Activated CD4-positive, alpha-beta T cell treated with anti-CD3 and anti-CD28 coated beads for 4 hours (primary cell): Measurements from ENCODE around the gene RAB42.
"Not testable (repeated sequence)": the region's sequence is repeated elsewhere in the genome, so short reads cannot be mapped to it uniquely, and the experiment has no call there.

Source experiments
- DNase-seq, 2 donors: peaks; one replicate each; pipeline ENCODE4 v3.0.0-alpha.2; 2020

Gene RAB42

DNA sequence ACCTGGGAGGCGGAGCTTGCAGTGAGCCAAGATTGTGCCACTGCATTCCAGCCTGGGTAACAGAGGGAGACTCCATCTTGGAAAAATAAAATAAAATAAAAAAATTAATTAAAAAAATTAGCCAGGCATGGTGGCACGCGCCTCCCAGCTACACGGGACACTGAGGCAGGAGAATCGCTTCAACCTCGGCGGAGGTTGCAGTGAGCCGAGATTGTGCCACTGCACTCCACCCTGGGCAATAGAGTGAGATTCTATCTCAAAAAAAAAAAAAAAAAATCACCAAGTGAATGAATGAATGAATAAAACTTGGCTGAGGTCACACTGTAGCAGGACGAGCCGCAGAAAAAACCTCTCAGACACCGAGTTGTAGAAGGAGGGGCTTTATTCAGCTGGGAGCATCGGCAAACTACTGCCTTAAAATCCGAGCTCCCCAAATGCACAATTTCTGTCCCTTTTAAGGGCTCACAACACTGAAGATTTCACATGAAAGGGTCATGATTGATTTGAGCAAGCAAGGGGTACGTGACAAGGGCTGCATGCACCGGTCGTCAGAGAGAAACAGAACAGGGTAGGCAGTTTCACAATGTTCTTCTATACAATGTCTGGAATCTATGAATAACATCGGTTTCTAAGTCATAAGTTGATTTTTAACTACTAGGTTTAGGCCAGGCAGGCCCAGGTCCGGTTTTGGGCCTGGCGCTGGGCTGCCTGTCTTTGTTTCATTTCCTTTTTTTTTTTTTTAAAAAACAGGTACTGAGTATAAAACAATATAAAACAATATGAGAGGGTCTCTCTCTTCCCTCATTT lies 5.3 kb upstream of the RAB42 start:
- DNase-seq = not testable (repeated sequence)

DNA sequence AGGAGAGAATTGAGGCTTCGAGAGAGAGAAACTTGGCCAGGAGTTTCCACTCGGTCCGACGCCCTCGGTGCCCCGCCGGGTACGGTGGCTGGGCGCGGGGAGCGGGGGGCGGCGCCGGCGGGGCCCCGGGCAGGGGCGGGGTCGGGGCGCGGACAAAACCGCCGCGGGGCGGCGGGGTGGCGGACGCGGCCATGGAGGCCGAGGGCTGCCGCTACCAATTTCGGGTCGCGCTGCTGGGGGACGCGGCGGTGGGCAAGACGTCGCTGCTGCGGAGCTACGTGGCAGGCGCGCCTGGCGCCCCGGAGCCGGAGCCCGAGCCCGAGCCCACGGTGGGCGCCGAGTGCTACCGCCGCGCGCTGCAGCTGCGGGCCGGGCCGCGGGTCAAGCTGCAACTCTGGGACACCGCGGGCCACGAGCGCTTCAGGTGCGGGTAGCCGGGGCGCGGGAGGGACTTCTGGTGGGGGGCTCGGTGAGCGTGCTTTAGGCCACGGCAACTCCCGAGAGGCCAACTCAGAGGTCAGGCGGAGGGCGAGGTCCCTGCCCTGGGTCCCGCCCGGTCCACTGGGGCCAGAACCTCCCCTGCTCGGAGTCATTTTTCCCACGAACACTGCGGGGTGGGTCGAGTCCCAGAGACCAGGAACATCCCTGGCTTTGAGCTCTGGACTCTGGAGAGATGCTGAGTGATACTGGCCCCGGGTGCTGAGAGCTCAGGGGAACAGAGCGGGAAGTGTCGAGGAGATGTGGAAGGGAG lies 431 bp downstream of the RAB42 start:
- no peak for DNase-seq

DNA sequence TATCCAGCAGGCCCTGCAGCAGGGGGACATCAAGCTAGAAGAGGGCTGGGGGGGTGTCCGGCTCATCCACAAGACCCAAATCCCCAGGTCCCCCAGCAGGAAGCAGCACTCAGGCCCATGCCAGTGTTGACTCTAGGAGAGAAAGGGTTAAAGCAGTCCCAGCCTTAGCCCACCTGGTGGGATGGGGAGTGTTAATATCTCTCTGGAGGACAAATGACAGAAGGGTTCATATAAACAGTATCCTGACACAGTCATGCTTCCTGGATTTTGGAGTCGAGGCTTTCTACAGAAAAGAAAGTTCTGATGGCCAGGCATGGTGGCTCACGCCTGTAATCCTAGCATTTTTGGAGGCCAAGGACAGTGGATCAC lies 1.9 kb downstream of the RAB42 start:
- not testable (repeated sequence) for DNase-seq

DNA sequence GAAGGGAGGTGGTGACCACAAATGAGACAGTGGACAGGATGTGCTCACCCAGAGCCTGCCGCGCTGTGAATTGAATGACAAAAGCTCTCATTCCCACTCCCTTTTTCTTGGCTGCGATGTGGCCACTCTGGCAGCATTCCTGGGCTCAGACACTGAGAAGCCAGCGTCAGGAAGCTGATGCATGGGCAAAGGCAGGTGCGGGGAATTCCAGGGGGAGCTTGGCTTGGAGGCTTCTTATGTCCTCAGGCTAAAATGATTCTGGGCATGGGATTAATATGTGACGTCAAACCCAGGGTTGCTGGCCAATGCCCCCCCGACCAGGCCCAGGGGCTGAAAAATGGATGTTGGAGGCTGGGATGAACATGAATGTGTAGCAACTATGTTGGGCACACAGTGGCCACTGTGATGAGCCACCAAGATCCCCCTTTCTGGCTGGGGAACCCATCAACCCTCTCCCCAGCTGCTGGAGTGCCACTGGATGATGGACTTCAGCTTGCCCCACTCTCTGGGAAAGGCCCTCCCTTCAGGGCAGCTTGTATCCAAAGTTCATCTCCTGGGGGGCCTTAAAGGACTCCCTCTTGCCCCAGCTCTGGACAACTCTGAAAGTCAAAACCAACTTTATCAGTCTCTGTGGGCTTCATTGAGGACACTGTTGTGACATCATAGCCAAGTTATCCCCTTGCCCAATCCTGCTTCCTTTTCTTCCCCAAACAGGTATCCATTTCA lies 2.8 kb downstream of the RAB42 start:
- not testable (repeated sequence) for DNase-seq

DNA sequence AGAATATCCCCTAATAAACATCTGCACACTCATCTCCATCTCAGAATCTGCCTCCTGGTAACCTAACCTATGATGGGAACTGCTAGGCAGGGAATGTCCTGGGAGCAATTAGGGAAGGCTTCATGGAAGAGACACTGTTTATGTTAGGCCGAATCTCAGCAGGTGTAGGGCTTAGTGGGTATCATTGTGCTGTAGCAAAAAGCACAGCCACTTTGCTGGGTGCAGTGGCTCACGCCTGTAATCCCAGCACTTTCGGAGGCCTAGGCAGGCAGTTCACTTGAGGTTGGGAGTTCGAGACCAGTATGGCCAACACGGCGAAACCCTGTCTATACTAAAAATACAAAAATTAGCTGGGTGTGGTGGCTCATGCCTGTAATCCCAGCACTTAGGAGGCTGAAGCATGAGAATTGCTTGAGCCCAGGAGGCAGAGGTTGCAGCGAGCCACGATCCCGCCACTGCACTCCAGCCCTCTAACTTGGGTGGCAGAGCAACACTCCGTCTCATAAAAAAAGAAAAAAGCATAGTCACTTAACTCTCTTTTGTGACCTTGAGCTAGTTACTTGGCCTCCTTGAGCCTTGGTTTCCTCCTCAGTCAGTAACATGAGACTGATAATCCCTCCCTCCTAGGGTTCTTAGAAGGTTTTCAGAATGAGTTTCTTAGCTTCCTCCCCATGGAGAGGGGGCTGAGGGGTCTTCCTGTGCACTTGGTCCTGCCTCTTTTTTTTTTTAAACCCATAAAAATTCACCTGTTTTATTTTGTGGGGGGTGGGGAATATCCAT lies 3.5 kb downstream of the RAB42 start:
- DNase-seq = no peak

DNA sequence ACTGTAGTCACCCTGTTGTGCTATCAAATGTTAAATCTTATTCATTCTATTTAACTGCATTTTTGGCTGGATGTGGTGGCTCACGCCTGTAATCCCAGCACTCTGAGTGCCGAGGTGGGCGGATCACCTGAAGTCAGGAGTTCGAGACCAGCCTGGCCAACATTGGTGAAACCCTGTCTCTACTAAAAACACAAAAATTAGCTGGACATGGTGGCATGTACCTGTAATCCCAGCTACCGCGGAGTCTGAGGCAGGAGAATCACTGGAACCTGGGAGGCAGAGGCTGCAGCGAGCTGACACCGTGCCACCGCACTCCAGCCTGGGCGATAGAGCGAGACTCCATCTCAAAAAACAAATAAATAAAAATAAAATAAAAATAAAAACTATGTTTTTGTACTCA lies 4.2 kb downstream of the RAB42 start:
- not testable (repeated sequence) for DNase-seq

DNA sequence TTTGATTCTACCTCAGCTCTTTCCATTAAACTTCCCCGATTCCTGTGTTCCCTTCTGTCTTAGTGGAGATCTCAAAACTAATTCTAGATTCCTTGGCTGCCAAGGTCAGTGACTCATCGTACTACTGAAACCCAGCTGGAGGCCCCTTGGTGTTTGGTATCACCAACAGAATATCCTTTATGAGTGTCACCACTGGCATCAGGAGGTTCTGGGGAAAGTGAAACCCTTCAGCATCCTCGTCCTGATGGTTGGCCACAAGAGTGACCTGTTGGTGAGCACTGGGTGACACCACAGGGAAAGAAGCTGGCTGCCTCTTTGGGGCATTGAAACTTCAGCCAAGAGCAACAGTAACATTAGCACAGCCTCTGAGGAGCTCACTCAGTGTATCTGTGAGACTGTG lies 9.6 kb downstream of the RAB42 start:
- no peak for DNase-seq

DNA sequence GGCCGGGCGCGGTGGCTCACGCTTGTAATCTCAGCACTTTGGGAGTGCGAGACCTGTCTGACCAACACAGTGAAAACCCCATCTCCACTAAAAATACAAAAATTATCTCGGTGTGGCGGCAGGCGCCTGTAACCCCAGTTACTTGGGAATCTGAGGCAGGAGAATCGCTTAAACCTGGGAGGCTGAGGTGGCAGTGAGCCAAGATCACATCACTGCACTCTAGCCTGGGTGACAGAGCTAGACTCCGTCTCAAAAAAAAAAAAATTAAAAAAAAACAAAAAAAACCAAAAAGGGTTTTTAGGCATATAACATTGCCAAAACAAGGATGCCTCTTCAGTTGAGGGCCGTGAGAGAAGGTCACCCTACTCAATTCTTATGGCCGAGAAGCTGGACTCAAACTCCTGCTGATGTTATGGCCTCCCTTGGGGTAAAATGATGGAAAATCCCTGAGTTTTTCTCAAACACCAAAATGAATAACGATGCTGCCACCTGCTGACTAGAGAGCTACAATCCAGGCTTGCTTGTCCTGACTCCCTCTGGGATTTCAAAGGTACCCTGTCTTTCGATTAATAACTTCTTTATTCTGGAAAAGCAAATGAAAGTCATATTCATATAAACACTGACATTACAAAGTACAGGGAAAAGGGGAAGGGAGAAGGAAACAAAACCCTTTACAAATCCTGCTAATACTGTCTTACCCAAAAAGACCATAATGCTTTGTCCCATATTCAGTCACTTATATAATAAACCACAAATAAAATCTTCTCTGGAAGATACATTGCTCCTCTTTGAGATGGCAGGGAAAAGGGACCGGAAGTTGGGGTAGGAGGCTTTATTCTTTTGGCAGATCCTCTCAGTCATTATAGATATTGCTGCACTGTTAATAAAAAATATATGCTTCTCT lies 10.7 kb downstream of the RAB42 start:
- DNase-seq = peak in 1 of 2 donors; percentile 33

DNA sequence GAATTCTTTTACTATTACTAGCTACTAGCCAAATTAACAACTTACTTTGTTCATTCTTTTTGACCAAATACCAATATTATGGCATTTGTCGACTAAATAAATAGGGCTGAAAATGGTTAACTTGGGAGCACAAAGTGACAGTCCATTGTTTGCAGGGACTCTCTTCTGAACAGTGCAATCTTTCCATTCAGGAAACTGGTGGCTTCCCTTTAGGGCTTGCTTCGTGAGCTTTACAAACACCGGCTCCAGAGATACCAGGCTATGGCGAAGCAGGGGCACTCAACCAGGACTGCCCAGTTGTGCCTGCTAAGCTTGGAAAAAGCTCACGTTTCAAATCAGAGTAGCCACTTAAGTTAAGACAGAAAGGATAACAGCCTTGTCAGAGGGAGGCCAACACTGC lies 12.3 kb downstream of the RAB42 start:
- no peak for DNase-seq

DNA sequence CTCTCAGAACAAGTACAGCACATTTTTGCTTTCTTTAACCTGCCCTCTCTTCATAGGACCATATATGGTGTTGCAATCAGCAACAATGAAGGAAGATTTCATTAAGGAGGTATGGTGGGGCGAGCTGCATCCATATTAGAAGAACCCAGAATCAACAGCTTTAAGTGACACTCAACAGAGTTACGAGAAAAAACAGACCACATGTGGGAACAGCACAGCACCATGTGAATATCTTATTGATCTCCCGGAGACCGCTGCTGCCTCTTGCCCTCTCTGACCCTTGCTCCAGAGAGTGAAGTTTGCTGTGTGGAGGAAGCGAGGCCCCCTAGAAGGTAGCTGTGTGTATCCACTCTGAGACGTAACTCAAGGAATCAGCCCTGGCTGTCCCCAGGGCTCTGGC lies 12.9 kb downstream of the RAB42 start:
- no peak for DNase-seq

DNA sequence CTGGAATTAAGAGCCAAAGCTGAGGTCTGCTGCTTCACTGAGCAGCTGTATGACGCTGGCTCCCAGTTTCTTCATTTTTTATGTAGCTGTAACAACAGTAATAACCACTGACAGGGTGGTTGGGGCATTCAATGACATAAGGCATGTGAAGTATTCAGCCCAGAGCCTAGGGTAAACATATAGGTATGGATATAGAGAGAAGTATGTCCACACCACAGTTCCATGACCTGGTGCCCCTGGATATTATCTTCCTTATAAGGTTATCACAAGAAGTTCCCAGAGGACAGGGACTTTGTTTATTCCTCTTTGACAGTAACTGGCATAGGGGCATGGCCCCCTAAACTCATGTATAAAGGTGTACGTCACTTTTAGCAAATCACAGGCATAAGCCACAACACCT lies 14.7 kb downstream of the RAB42 start:
- no peak for DNase-seq

DNA sequence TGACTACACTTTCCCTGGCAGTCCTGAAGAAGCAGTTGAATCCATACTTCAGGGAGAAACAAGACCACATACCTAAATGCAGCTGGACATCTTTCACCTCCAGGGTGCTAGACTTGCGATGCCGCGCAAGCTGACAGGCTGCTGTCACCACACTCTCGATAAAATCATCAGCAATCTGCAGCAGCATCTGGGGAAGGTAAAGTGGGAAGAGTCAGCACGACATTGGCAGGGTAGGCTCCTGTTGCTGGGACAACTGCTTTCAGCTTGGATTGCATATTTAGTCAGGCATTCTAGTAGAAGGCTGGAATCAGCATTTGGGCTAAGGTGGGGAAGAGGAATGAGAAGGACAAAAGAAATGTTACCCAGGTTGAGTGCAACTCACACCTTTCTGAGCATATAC lies 21.1 kb downstream of the RAB42 start:
- DNase-seq = no peak

DNA sequence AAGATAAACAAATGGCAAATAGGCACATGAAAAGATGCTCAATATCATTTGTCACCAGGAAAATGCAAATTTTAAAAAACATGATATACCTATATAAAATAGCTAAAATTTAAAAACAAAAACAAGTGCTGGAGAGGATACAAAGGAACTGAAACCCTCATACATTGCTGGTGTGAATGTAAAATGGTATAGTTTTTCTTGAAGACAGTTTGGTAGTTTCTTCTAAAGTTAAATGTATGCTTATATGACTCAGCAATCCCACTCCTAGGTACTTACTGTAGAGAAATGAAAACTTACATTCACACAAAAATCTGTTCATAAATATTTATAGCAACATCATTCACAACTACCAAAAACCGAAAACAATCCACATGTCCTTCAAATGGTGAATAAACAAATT lies 39.6 kb downstream of the RAB42 start:
- DNase-seq = no peak

DNA sequence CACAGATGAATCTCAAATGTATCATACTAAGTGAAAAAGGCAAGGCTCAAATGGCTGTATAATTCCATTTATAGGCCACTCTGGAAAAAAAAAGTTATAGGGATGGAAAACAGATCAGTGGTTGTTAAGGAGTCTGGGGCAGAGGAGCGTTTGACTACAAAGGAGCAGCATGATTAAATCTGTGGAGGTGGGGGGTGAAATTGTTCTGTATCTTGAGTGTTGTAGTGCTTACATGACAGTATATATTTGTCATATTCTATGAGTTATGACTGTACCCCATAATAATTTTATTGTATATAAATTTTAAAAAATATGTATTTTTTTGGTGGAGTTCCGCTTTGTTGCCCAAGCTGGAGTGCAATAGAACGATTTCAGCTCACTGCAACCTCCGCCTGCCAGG lies 40.5 kb downstream of the RAB42 start:
- DNase-seq = no peak

DNA sequence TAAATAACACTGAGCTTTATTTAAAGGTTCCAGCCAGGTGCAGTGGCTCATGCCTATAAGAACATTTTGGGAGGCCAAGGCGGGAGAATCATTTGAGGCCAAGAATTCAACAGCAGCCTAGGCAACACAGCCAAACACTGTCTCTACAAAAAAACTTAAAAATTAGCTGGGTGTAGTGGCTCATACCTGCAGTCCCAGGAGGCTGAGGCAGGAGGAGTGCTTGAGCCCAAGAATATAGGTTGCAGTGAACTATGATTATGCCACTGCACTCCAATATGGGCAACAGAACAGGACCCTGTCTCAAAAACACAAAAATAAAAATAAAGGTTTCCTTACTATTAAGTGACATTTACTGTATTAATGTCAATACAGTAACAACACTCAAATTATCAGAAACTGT lies 48.7 kb downstream of the RAB42 start:
- peak; percentile 18 to 22 for DNase-seq

DNA sequence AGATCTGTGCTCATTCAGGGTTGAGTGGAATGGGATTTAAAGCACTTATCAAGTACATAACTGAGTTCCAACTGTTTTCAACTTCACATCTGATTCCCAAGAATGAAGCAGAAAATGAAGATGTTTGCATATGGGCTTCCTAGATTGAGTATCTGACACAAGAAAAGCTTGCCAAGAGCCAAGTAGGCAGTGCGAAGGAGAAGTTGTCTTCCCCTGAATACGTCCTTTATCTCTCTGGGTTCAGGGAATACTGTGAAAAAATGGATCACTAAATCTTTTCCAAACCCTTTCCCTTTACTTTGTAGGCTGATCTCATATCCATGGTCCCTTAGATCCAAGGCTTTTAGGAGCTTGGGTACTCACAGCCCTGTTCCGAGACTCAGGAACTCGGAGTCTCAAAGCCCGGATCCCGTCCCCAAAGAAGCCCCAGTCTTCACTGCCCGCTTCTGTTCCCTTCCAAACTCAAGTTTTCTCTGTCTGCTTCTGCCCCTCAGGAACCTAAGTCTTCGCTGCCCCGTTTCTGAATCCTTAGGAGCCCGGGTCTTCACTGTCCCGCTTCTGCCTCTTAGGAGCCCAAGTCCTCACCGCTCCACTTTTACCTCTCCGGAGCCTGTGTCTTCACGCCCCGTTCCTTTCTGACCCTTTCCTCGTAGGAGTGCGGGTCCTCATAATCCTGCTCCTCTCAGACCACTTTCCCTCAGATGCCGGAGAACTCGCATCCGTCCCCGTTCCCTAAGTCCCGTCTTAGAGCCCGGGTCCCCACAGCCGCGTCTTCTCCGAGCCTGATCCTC lies 50.2 kb downstream of the RAB42 start:
- no peak for DNase-seq

DNA sequence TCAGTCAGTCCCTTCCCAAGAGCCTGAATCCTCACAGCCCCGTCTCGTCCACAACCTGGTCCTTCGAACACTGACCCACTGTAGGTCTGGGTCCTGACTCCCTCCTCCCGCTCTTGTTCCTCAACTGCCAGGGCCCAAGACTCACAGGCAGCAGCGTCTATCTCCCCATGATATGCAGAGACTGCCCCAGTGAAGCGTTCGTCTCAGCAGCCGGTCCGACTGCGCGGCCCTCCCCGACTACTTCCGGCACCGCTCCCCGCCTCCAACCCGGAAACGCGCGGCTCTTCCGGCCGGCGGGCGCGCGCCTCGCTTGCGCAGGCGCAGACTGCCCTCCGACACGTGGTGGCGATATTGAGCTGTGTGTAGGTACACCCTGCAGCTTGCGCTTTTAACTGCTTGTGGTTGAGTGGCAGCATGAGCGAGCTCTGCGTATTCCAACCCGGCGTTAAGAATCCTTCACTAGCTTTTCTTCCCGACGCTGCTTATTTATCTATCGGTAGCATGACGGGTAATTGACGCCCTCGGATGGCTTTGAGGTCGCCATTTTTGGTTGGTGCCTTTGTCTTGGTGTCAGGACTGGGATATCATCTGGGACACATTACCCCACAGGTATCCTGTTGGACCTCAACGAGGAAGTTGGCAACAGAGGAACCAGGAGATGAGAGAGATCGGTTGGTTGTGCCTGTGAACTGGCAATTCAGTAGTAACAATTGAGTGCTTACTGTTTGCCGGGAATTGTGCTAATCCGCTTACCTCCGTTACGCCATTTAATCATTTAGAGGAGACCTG lies 51.0 kb downstream of the RAB42 start, which contains the start of gene TAF12:
Gene TAF12, minus strand, starts transcription at position 221 of the 789 bp plus-strand sequence. CDS start 20,986 bp downstream, outside the sequence.
- peak; percentile 90 to 91 for DNase-seq

DNA sequence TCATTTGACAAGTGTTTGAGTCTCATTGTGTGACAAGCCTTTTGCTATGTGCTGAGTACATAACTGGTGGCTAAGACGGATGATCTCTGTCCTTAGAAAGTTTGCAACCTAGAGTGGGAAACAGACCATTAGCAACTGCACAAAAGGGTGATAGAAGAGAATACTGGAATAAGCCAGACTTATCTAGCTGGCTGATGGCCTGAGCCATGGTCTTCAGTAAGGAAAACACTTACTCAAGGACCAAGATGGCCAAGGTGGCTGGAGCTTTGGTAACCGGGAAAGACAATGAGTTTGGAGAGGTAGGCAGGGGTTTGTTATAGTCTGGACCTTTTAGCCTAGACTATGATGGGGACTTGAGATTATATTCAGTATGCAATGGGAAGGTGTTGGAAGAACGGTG lies 52.4 kb downstream of the RAB42 start:
- DNase-seq = no peak
